HL-60 (cell line): ENCODE measurements around the gene FDX2.
A peak's percentile ranks its signal among the peaks of the same experiment; 100 is the strongest.

ENCODE experiments used
- DNase-seq, 2 experiments: peaks; one replicate each; pipeline ENCODE4 v3.0.0-alpha.2; 2010 to 2020; ENCODE audit warnings: low read depth in 1 of 2, low spot score in 1 of 2
- H3K27ac ChIP-seq: fragments of 250-450 bp; sonication (Bioruptor Pico); replicated peaks from 2 replicates; pipeline ENCODE4 v1.5.1; 2020; ENCODE audit warnings: mild to moderate bottlenecking, moderate library complexity
- H3K27me3 ChIP-seq: fragments of 250-450 bp; sonication (Bioruptor Pico); 2 replicates; pipeline ENCODE4 v1.5.1; 2021; ENCODE audit warnings: mild to moderate bottlenecking, moderate library complexity; ENCODE audit not compliant: insufficient read depth, poor library complexity, severe bottlenecking
- H3K4me3 ChIP-seq: replicated peaks from 2 replicates; pipeline ENCODE4 v1.5.1; 2011; ENCODE audit warnings: mild to moderate bottlenecking, control low read depth, low read length; ENCODE audit not compliant: insufficient read depth
- GABPA ChIP-seq: IDR thresholded peaks from 2 replicates; pipeline ENCODE4 v1.6.1; 2012; ENCODE audit warnings: low read depth
- POLR2AphosphoS5 ChIP-seq: IDR thresholded peaks from 2 replicates; pipeline ENCODE4 v1.6.1; 2012; ENCODE audit warnings: low read depth
- SPI1 ChIP-seq: IDR thresholded peaks from 2 replicates; pipeline ENCODE4 v1.6.1; 2012; ENCODE audit warnings: low read depth, mild to moderate bottlenecking, borderline replicate concordance
- TF ChIP-seq, protein P1 (sequence below): IDR thresholded peaks from 2 replicates; pipeline ENCODE4 v1.6.1; 2012; ENCODE audit warnings: low read depth; ENCODE audit not compliant: insufficient replicate concordance
- TF ChIP-seq, protein P2 (sequence below): IDR thresholded peaks from one replicate; pipeline ENCODE4 v1.5.1; 2011; ENCODE audit warnings: low read length, control low read depth, inconsistent platforms; ENCODE audit not compliant: insufficient read depth

FDX2 gene

DNA sequence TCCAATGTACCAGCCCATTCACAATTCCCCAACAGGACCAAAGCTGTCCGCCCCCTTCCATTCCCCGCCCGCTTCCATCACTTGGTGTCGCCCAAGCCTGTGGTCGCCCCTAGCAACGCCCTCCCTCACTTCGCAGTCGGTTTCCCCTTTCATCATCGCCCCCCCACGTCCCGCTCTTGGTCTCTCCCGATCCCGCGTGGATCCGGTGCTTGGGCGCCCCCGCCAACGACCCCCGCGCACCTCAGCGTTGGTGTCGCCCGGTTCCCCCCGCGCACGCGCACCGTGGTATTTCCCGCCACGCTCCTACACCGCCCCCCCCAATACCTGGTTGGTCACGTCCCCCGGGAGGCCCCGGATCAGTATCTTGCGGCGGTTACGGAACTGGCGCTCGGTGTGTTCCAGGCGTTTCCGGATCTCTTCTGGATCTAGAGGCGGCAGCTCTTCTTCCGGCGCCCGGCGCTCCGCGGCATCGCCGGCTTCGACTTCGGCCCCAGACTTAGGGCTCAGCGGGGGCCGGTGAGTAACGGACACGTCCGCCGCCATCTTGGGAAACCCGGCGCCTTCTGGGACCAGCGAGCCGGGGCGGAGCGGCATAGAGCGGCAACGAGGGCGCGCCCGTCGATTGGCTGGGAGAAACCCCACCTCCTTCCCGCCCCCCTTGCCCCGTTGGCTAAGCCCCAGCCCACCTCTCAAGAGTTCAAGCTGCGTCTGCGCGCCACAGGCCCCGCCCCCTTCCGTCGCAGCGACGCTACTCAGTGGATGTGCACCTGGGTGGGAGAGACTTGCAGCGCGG lies 17.3 kb upstream of the FDX2 start, which contains the start of gene RAVER1:
RAVER1 (minus strand) TSS at position 565 of the 793 bp plus-strand sequence; CDS start at position 543, 22 bp downstream.
- no peaks in the 10 kb centered on the region for H3K27me3 ChIP-seq
- H3K27ac ChIP-seq: peak within 1 kb of the TSS; percentile 97
- TF ChIP-seq SPI1 (no peak), GABPA (no peak), POLR2AphosphoS5 (peak; percentile 93)
- TF ChIP-seq, protein P1, sequence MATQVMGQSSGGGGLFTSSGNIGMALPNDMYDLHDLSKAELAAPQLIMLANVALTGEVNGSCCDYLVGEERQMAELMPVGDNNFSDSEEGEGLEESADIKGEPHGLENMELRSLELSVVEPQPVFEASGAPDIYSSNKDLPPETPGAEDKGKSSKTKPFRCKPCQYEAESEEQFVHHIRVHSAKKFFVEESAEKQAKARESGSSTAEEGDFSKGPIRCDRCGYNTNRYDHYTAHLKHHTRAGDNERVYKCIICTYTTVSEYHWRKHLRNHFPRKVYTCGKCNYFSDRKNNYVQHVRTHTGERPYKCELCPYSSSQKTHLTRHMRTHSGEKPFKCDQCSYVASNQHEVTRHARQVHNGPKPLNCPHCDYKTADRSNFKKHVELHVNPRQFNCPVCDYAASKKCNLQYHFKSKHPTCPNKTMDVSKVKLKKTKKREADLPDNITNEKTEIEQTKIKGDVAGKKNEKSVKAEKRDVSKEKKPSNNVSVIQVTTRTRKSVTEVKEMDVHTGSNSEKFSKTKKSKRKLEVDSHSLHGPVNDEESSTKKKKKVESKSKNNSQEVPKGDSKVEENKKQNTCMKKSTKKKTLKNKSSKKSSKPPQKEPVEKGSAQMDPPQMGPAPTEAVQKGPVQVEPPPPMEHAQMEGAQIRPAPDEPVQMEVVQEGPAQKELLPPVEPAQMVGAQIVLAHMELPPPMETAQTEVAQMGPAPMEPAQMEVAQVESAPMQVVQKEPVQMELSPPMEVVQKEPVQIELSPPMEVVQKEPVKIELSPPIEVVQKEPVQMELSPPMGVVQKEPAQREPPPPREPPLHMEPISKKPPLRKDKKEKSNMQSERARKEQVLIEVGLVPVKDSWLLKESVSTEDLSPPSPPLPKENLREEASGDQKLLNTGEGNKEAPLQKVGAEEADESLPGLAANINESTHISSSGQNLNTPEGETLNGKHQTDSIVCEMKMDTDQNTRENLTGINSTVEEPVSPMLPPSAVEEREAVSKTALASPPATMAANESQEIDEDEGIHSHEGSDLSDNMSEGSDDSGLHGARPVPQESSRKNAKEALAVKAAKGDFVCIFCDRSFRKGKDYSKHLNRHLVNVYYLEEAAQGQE: peak; percentile 75
- TF ChIP-seq, protein P2, sequence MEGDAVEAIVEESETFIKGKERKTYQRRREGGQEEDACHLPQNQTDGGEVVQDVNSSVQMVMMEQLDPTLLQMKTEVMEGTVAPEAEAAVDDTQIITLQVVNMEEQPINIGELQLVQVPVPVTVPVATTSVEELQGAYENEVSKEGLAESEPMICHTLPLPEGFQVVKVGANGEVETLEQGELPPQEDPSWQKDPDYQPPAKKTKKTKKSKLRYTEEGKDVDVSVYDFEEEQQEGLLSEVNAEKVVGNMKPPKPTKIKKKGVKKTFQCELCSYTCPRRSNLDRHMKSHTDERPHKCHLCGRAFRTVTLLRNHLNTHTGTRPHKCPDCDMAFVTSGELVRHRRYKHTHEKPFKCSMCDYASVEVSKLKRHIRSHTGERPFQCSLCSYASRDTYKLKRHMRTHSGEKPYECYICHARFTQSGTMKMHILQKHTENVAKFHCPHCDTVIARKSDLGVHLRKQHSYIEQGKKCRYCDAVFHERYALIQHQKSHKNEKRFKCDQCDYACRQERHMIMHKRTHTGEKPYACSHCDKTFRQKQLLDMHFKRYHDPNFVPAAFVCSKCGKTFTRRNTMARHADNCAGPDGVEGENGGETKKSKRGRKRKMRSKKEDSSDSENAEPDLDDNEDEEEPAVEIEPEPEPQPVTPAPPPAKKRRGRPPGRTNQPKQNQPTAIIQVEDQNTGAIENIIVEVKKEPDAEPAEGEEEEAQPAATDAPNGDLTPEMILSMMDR: no peak
- peak; percentile 97 to 98 for DNase-seq
- H3K4me3 ChIP-seq: peak within 1 kb of the TSS; percentile 94

DNA sequence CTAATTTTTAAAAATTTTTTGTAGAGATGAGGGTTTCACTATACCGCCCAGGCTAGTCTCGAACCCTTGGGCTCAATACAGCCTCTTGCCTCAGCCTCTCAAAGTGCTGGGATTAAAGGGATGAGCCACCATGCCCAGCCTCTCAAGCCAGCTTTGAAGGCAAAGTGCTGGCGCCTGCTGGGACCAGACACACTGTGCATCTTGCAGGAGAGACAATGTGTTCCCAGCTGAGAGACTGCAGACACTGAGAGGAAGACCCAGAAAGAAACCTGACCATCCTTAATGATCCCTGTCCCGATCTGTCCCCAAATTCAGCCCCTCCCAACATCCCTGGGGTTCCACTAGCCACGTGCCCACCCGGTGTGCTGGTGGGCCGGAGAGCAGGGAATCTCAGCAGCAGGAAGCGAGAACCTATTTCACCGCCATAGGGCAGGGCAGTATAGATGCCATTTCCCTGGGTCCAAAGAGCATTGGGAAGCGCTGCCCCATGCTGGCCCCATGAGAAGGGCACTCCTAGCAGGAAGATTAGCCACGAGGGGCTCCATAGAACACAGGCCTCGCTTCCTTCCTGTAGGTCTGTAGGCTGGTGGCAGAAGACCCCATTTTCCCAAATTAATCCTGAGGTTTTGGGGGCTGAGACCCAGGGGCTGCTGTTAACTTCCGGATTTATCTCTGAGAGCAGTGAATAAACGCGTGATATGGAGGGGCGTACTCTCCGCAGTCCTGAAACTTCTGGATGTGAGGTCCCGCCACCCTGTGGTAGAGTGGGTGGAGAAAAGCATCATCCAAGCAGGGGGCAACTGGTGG lies 16.5 kb upstream of the FDX2 start:
- H3K27ac ChIP-seq: peak overlapping the region; percentile 97
- TF ChIP-seq, protein P1: peak; percentile 68
- no peak for TF ChIP-seq GABPA
- no peak for DNase-seq
- H3K4me3 ChIP-seq: peak overlapping the region; percentile 94
- H3K27me3 ChIP-seq: no peaks in the 10 kb centered on the region

DNA sequence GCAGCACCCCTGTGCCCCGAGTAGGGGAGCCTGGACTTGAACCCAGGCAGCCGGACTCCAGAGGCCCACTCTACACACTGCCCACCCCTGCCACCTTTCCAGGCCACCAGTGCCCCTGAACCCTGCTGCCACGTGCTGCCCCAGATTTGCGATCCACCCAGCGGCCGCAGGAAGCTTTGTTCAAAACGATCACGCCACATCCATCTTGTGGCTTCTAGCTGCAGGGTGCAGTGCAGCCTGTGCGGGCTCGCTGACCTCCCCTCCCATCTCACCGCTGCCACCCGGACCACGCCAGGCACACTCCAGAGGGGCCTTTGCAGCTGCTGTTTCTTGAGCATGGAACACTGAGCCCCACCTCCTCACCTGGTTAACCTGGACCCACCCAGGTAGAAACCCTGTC lies 13.7 kb upstream of the FDX2 start:
- DNase-seq: no peak
- TF ChIP-seq, protein P1: no peak
- TF ChIP-seq, protein P2: no peak
- TF ChIP-seq POLR2AphosphoS5: no peak
- no peak for TF ChIP-seq GABPA
- no peak for TF ChIP-seq SPI1
- Histone ChIP-seq H3K4me3 (no peak overlapping the region), H3K27me3 (no peaks in the 10 kb centered on the region), H3K27ac (no peak overlapping the region)
